GM18870 (cell line): ENCODE measurements around the gene SLMAP.

Experiments used
- ATAC-seq: cut with Tn5 transposase; IDR thresholded peaks from one replicate; pipeline ENCODE4 v1.9.1; 2021; ENCODE audit warnings: moderate library complexity; ENCODE audit not compliant: unreplicated experiment

Gene SLMAP

DNA sequence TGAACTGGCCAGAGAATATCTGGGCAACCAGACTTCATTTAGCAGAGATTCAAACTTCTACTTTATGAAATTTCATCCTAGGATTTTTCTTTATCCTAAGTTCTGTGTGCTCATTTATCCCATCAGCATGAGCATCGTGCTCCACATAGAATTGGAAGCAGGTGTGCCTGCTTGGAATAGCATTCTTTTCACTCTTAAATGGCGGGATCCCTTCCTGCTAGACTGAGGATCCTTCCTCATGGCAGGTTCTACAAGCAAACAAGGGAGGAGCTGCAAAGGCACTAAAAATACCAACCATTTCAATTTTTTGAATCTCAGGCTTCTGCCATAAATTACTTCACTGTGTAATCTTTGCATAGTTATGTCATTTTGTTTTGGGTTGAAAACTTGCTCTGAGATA lies 177.5 kb downstream of the SLMAP start:
- ATAC-seq = no peak

- no peak for ATAC-seq
These were observed 178.3 kb downstream of the SLMAP start for GRCh38 chr3:57934373-57934772.

DNA sequence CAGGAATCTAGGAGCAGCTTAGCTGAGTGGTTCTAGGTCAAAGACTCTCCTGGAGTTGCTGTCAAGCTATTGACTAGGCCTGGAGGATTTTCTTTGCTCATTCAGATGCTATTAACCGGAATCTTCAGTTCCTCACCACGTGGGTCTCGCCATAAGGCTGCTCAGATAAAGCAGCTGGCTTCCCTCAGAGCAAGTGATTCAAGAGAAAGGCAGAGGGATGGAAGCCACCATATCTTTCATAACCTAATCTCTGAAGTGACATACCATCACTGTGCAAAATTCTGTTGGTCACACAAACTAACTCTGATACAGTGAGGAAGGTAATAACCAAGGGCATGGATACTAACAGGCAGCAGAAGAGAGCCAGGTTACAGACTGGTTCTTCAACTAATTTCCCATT lies 179.4 kb downstream of the SLMAP start:
- no peak for ATAC-seq

DNA sequence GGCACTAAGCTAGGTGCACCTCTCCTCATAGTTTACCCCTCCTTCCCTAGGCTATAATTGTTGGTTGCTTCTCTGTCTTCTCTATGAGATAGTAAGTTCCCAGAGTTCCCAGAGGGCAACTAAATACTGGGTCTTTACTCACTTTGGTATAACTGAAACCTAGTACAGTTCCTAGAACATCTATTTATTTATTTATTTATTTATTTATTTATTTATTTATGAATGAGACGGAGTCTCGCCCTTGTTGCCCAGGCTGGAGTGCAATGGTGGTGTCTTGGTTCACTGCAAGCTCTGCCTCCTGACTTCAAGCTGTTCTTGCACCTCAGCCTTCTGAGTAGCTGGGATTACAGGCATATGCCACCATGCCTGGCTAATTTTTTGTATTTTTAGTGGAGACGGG lies 181.0 kb downstream of the SLMAP start:
- ATAC-seq = no peak

DNA sequence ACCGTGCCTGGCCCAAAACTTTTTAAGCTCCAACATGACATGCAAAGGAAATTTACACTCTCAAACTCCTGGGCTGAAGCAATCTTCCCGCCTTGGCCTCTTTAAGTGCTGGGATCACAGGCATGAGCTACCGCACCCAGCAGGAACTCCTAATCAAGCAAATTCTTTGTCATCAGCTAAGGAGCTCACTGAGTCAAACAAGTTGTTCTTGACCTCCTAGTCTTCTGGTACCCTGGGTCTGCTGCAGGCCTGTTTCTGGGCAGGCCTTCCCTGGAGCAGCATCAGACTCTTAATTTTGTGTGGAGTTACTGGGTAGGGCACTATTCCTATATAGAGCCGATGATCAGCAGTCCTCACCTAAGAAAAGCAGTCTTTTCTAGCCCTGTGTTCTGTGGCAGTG lies 183.7 kb downstream of the SLMAP start:
- ATAC-seq = no peak

- ATAC-seq = no peak
These were observed 186.3 kb downstream of the SLMAP start for GRCh38 chr3:57942388-57942787.

DNA sequence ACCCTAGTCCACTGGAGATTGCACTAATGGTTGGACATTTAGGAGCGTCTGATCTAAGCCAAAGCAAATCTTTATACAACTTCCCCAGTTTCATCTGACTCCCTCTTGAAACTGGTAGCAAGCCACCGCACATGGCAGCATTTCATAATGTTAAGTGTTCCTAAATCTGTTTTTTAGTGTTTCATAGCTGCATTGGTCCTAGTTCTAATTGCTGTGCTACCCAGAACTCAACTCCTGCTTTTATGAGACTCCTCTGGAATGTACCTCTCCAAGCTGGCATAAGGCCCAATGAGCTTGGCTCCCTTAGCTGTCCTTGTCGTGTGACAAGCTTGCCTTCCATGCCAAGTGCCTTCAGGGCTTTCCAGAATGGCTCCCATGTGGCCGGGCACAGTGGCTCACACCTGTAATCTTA lies 186.8 kb downstream of the SLMAP start:
- no peak for ATAC-seq

DNA sequence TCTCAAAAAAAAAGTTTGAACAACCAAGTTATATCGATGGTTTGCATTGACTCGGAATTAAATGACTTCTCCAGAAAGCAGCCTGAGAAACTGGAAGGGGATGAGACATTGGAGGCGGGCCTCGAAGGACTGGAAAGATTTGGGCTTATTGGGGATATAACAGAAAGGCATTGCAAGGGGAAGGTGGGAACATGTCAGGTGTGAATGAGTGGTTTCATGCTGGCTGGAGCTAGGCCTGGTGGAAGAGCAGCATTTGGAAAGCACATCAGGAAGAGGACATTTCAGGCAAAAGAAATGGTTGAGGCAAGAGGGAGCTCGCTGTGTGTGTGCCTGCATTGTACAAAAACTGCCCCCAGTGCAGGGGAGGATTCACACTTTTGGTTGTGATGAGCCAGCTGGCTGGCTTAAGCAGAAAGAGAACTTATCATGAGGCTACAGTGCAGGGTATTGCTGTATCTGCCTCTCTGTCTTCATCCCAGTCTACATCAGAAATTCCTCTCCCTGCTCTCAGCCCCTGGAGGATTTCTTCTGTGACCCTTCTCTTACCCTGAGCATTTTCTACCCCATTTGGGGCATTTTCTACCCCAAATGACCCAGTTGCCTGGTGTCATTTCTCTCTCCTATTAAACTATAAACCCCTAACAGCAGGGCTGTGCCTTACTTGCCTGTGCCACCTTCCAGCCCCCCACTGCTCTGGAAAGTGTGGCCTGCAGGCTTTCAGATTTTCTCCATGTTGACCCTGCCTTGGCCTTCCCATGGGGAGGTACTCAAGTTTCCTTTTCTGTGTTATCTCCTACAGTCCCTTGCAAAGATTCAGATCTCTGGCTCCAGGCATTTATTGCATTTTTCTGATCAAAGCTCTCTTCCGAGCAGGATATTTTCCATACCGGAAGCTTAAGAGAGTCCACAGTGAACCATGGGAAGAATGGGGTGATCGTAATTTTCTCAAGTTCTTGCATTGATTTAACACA lies 187.7 kb downstream of the SLMAP start:
- no peak for ATAC-seq

DNA sequence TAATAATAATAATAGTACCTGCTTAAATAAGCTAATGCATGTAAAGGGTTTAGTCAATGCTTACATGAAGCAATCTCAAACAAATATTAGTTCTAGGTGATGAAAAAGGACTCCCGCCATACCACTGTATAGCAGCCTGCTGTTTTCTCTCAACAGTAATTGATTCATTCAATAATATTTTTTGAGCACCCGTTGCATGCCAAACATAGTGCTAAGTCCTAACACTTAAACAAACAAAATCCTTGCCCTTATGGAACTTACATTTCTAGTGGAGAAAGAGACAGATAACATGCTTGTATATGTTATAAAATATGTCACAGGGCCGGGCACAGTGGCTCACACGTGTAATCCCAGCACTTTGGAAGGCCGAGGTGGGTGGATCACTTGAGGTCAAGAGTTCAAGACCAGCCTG lies 190.9 kb downstream of the SLMAP start:
- no peak for ATAC-seq

- ATAC-seq = no peak
These were observed 192.1 kb downstream of the SLMAP start for GRCh38 chr3:57948080-57948671.

DNA sequence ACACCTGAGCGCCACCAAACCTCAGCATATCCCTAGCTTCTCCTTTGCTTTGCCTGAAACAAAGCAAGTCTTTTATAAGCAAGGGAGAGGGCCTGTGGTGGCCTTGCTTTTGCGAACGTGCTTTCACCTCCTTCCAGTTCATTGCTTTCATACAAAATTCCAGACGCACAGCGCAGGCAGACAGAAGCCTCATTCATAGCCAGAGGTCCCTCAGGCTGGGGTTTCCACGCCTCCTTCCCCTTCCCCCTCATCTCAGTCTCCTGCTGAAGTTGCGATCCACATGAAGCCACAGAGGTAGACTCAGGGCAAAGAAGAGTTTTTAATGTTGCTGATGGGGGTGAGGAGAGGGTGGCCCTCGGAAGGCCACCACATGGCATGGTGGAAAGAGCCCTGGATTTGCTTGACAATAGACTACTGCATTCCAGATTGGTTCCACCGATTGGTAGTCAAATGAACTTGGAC lies 192.7 kb downstream of the SLMAP start:
- ATAC-seq = no peak

DNA sequence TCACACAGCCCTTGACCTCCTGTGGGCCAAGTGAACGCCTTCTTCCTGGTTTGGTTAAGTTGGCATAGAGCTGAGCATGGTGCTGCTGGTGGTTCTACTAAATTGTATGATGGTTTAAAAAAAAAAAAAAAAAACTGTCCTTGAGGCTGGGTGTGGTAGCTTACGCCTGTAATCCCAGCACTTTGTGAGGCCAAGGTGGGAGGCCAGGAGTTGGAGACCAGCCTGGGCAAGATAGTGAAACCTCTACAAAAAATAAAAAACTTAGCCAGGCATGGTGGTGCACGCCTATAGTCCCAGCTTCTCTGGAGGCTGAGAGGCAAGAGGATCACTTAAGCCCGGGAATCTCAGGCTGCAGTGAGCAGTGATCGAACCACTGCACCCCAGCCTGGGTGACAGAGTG lies 193.2 kb downstream of the SLMAP start:
- no peak for ATAC-seq

DNA sequence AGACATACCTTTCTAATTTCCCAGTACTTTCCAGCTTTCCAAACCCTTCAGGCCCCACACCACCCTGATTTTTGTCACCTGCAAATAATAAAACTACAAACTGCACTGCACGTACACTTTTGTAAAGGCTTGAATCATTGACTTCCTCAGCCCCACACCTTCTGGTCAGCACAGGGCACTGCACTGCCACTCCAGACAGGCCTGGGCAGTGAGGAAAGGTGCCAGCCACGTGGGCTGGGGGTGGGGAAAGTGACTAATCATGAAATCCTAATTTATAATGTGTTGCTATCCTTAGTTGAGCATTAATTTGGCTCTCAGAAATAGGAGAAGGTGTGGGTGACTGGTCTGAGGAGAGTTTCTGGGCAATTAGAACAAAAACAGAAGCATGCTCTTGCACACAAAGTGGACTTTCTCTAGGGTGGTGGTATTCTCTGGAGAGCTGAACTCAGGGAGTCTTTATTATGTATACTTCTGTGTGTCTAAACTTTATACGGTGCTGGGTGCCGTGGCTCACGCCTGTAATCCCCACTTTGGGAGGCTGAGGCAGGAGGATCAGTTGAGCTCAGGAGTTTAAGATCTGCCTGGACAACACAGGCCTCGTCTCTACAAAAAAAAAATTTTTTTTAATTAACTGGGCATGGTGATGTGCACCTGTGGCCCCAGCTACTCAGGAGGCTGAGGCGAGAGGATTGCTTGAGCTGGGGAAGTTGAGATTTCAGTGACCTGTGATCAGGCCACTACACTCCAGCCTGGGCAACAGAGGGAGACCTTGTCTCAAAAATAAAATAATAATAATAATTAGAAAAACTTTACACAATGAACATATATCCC lies 193.9 kb downstream of the SLMAP start:
- ATAC-seq = no peak

DNA sequence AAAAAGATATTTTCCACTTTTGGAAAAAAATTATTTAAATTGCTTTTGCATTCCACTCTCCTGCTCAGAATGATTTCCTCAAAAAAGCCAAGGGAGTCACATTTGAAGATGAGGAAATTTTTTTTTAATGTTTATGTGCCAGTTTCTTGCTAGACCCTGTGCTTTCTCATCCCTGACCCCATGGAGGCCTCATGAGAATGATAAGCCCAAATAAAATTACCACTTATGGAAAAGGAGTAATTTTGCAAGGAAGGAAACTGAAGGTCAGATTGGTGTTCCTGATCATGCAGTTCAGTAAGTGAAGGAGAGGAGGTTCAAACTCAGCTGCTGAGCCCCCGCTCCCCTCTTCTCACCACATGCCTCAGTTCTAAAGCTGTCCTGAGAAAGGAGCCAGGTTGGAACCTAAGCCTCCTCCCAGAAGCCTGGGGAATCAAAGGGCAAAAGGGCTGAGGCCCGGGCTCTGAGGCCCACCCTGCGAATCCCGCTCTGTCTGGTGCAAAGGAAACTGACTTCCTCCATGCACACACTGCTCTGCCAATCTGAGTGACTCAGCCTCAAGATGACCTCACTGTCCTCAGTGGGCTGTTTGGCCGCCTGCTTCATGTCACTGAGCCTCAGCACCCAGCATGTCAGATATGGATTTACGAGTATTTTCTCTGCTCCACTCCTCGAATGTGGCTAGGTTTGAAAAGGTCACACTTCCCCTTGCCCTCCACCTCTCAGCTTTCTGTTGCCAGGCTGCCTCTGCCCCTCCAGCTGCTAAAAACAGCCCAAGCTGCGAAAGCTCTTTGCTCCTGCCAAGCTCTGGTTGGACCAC lies 195.2 kb downstream of the SLMAP start:
- ATAC-seq = no peak

GRCh38 chr3:57952208-57952631 lies 196.1 kb downstream of the SLMAP start:
- no peak for ATAC-seq

- no peak for ATAC-seq
These were observed 196.5 kb downstream of the SLMAP start for GRCh38 chr3:57952651-57953050.

DNA sequence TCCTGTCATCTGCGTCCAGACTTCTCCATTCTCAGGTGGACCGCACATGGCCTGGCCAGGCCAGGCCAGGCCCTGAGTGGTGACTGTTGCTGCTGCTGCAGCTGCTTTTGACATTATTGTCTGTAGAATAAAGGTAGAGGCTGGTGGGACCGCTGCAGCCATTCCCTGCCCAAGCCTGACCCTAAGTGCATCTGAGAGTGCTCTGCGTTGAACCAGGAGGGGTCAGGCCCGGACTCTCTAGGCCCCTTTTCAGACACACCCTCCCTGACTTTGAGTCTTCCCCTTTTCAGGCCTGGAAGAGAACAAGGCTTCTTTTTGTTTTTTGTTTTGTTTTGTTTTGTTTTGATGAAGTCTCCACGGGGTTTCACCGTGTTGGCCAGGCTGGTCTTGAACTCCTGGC lies 197.5 kb downstream of the SLMAP start:
- ATAC-seq = no peak

DNA sequence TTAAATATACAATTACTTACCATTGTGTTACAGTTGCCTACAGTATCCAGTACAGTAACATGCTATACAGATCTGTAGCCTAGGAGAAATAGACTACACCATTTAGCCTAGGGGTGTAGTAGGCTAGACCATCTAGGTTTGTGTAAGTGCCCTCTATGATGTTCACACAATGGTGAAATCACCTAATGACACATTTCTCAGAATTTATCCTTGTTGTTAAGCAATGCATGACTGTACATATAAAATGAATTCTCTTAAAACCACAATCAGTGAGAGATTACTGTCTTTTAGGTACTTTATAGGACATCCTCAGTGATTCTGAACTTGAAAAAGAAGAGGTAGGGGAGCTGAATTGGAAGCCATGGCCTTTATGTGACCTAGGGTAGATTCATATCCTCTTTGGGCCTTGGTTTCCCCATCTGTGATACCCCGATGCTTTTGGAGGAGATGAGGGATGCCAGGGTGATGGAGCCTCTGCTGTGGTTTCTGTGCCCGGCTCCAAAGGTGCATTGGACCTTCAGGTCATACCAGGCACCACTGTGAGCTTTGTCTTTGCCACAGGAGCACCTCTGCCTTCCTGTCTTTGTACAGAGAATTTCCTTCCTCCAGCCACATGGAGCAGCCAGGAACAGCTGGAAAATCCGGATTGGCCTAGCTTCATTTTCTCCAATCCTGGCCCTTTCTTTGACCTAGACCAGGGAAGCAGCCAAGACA lies 200.2 kb downstream of the SLMAP start:
- ATAC-seq = no peak

DNA sequence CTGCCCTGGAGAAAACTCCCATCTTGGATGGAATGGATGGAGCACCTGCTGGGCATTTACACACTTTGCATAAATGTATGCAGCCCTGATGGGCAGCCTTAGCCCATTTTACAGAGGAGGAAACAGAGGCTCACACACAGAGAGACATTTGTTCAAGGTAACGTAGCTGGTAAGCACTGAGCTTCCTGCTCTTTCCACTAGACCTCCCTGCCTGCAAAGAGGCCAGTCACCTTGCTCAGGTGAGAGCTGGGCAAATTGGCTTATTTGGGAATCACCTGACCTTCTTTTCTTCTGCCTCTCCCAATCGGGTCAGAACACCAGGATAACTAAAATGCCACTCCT lies 200.7 kb downstream of the SLMAP start:
- ATAC-seq = no peak

- no peak for ATAC-seq
These were observed 201.7 kb downstream of the SLMAP start for GRCh38 chr3:57957824-57958223.
